ENCODE results near the gene PGM2.
"Not testable (repeated sequence)": the region's sequence is repeated elsewhere in the genome, so short reads cannot be mapped to it uniquely, and the experiment has no call there.

Gene PGM2

GRCh38 chr4:37820458-37820857 is 6.0 kb upstream of the PGM2 start:
- DNase-seq = not testable (repeated sequence)

- DNase-seq = no peak
These were observed 4.4 kb upstream of the PGM2 start for GRCh38 chr4:37821953-37822605.

GRCh38 chr4:37825501-37825900 is 985 bp upstream of the PGM2 start:
- DNase-seq = not testable (repeated sequence)

GRCh38 chr4:37825968-37826294 is 555 bp upstream of the PGM2 start:
- DNase-seq = no peak

- DNase-seq = peak; percentile 12
These were observed 672 bp downstream of the PGM2 start for GRCh38 chr4:37827030-37827685.

- DNase-seq = no peak
These were observed 1.4 kb downstream of the PGM2 start for GRCh38 chr4:37827802-37828321.

- DNase-seq = no peak
These were observed 2.4 kb downstream of the PGM2 start for GRCh38 chr4:37828843-37829242.

- DNase-seq = no peak
These were observed 4.2 kb downstream of the PGM2 start for GRCh38 chr4:37830640-37831039.

- no peak for DNase-seq
These were observed 8.5 kb downstream of the PGM2 start for GRCh38 chr4:37835031-37835430.

- DNase-seq = no peak
These were observed 9.3 kb downstream of the PGM2 start for GRCh38 chr4:37835806-37836205.

- no peak for DNase-seq
These were observed 9.8 kb downstream of the PGM2 start for GRCh38 chr4:37836274-37836673.

GRCh38 chr4:37836838-37837440 is 10.5 kb downstream of the PGM2 start:
- DNase-seq = no peak

- no peak for DNase-seq
These were observed 11.0 kb downstream of the PGM2 start for GRCh38 chr4:37837446-37837845.

- DNase-seq = no peak
These were observed 12.9 kb downstream of the PGM2 start for GRCh38 chr4:37839426-37839825.

- no peak for DNase-seq
These were observed 17.7 kb downstream of the PGM2 start for GRCh38 chr4:37844204-37844603.

- no peak for DNase-seq
These were observed 18.7 kb downstream of the PGM2 start for GRCh38 chr4:37845201-37845600.

- DNase-seq = no peak
These were observed 20.9 kb downstream of the PGM2 start for GRCh38 chr4:37847311-37847884.

GRCh38 chr4:37852376-37852775 is 25.9 kb downstream of the PGM2 start:
- no peak for DNase-seq

GRCh38 chr4:37858112-37858511 is 31.6 kb downstream of the PGM2 start:
- DNase-seq = no peak

- DNase-seq = no peak
These were observed 32.4 kb downstream of the PGM2 start for GRCh38 chr4:37858872-37859271.

GRCh38 chr4:37860266-37860665 is 33.8 kb downstream of the PGM2 start:
- DNase-seq = no peak

GRCh38 chr4:37862961-37863360 is 36.5 kb downstream of the PGM2 start:
- no peak for DNase-seq

GRCh38 chr4:37864786-37865185 is 38.3 kb downstream of the PGM2 start:
- no peak for DNase-seq

- DNase-seq = no peak
These were observed 39.0 kb downstream of the PGM2 start for GRCh38 chr4:37865450-37865849.
